T-helper 2 cell treated with Interferon-gamma antibody and Interleukin-4, amounts not matched to agents 5 μg/mL and 100 μg/mL, for 36 hours (primary cell): ENCODE measurements around the gene GFAP.

Experiments
- DNase-seq: peaks from one replicate; pipeline ENCODE4 v3.0.0; 2021; ENCODE audit warnings: low spot score
- H3K27ac Mint-ChIP-seq: one replicate; pipeline ENCODE4 v1.8.0; 2021; ENCODE audit warnings: mild to moderate bottlenecking, mixed read lengths
- H3K27me3 Mint-ChIP-seq: one replicate; pipeline ENCODE4 v1.8.0; 2021; ENCODE audit warnings: low read depth, mixed read lengths
- H3K36me3 Mint-ChIP-seq: one replicate; pipeline ENCODE4 v1.8.0; 2021; ENCODE audit warnings: low read depth, mixed read lengths
- H3K4me1 Mint-ChIP-seq: one replicate; pipeline ENCODE4 v1.8.0; 2021; ENCODE audit warnings: low read depth, mixed read lengths
- H3K4me3 Mint-ChIP-seq: one replicate; pipeline ENCODE4 v1.8.0; 2022; ENCODE audit warnings: mild to moderate bottlenecking, moderate library complexity, mixed read lengths
- H3K9me3 Mint-ChIP-seq: one replicate; pipeline ENCODE4 v1.8.0; 2021; ENCODE audit warnings: mixed read lengths

GFAP gene

DNA sequence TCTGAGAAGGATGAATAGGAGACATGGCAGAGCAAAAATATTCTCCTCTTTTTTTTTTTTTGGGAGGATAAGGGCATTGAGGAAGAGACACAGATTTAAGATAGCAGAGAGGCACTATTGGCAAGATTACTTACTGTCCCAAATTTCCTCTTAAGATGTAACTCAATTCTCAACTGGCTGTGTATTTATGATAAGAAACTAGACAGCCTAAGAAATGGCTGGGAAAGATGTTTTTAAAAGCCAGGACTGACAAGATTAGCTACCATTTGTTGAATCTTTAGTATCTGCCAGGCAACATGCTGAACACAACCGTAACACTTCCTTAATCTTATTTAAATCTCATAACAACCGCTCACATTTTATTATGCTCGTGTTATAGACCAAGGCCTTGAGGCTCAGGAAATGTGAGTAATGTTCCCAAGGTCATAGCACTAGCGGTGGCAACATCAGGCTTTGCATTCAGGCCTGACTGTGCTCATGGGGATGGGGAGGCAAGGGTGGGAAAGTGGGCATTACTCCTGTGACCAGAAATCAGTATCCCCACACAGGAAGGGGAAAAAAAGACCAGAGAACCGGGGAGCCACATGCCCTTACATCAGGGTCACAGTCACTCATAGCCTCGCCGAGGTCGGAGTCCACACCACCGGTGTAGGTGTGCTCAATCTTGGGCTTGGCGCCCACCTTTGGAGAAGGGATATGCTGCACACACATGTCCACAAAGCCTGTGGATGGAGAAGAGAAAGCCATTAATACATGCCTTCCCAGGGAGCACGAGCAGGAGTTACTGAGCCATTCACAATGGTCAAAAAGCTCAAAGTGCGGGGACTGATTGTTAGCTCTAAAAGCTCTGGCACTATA is 52.0 kb downstream of the GFAP start:
- Mint-ChIP-seq H3K4me1 (no peaks in the 10 kb centered on the region), H3K4me3 (no peak overlapping the region), H3K36me3 (peaks cover 55% of the 10 kb centered on the region), H3K27ac (no peak overlapping the region), H3K27me3 (no peaks in the 10 kb centered on the region), H3K9me3 (no peaks in the 10 kb centered on the region)
- no peak for DNase-seq

DNA sequence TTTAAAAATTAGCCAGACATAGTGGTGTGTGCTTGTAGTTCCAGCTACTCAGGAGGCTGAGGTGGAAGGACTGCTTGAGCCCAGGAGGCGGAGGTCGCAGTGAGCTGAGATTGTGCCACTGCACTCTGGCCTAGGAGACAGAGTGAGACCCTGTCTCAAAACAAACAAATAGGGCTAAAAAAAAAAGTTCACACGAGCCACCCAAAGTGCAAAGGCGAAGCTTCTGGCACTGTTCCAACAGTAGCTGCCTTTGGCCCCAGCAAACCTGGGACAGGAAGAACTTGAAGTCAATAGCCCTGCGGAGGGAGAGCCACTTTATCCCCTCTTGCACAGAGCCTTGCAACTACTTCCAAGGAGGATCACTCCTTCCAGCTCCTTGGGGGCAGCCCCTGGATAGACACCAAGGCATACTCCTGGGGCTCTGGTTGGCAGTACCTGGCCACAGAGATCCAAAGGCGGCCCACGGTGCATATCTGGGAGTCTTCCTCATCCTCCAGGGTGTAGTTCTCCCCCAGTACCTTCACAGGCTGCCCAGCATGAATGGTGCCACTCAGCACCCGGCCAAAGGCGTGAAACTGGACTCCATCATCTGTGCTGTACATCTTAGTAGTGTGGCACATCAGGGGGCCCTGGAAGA is 52.9 kb downstream of the GFAP start:
- H3K36me3 Mint-ChIP-seq, result peaks cover 56% of the 10 kb centered on the region
- no peak overlapping the region for H3K4me3 Mint-ChIP-seq
- H3K4me1 Mint-ChIP-seq, result no peaks in the 10 kb centered on the region
- no peak for DNase-seq
- no peaks in the 10 kb centered on the region for H3K9me3 Mint-ChIP-seq
- no peak overlapping the region for H3K27ac Mint-ChIP-seq
- H3K27me3 Mint-ChIP-seq, result no peaks in the 10 kb centered on the region

DNA sequence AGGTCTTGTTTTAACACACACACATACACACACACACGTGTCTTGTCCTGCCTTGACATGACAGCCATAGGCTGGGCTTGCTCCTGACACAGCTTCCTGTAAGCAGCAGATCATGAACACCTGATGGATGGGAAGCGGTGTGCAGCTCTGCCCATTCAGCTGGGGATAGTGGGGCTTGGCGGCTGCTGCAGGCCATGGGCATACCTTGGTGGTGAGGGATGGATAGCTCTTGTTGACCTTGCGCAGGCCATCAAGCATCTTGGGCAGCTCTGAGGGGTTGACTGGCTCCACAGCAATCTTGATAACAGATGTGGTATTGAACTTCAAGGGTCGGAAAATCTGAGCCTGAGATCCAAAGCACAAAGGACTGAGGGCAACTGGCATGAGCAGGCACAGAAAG is 55.6 kb downstream of the GFAP start:
- H3K9me3 Mint-ChIP-seq, result no peaks in the 10 kb centered on the region

DNA sequence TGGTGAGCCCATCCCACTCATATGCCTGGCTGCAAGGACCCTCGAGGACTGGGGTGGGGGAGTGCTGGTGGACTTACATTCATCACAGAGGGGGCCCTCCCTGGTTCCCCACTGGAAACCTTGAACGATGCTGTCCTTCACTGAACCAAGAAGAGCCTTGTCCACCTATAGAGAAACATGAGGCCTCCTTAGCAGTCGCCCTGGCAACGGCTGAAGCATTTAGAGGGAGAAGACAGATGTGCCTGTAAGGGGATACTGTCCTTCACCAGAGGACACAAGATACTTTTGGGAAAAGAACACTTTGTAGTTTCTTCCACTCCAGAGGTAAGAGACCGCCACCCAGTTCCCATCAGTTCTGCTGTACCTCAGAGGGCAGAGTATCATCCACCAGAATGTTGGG is 61.1 kb downstream of the GFAP start:
- Mint-ChIP-seq H3K4me3 (no peak overlapping the region), H3K9me3 (no peaks in the 10 kb centered on the region), H3K27ac (no peak overlapping the region), H3K4me1 (no peaks in the 10 kb centered on the region), H3K36me3 (peaks cover 55% of the 10 kb centered on the region), H3K27me3 (no peaks in the 10 kb centered on the region)
- DNase-seq, result no peak

More for the DNA sequence above, 55.6 kb downstream of the GFAP start:
- Mint-ChIP-seq H3K27ac (no peak overlapping the region), H3K4me1 (no peaks in the 10 kb centered on the region), H3K4me3 (no peak overlapping the region), H3K27me3 (no peaks in the 10 kb centered on the region), H3K36me3 (peaks cover 56% of the 10 kb centered on the region)
- no peak for DNase-seq
